ENCODE results near the gene CD109.

DNA sequence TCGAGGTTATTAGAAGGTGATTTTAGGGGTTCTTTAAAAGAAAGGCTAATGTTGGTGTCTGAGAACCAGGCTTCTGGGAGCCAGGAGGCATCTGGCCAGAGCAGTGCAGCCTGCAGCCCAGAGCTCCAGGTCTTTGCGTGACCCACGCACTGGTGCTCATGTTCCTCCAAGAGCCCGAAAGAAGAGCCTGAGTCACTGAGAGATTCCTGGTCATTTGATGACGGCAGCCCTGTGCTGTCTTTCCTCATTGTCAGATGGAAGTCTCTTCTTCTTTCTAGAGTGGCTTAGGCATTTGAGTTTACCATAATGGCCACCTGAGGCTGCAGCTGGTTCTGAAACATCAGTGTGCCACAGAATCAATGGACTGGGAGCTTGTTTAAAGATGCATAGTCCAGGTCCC lies 46.4 kb downstream of the CD109 start:
- TF ChIP-seq, protein P1, sequence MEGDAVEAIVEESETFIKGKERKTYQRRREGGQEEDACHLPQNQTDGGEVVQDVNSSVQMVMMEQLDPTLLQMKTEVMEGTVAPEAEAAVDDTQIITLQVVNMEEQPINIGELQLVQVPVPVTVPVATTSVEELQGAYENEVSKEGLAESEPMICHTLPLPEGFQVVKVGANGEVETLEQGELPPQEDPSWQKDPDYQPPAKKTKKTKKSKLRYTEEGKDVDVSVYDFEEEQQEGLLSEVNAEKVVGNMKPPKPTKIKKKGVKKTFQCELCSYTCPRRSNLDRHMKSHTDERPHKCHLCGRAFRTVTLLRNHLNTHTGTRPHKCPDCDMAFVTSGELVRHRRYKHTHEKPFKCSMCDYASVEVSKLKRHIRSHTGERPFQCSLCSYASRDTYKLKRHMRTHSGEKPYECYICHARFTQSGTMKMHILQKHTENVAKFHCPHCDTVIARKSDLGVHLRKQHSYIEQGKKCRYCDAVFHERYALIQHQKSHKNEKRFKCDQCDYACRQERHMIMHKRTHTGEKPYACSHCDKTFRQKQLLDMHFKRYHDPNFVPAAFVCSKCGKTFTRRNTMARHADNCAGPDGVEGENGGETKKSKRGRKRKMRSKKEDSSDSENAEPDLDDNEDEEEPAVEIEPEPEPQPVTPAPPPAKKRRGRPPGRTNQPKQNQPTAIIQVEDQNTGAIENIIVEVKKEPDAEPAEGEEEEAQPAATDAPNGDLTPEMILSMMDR (conservative IDR thresholded peaks at IDR 0.05; ENCODE audit: low read depth, low read length) = no peak
- TF ChIP-seq MAFK (IDR thresholded peaks at IDR 0.05; ENCODE audit: low read depth, low read length) (no peak), POLR2A (IDR thresholded peaks at IDR 0.05; ENCODE audit: low read depth, low read length) (no peak), CEBPB (IDR thresholded peaks at IDR 0.05; ENCODE audit: low read depth, low read length) (no peak), RAD21 (IDR thresholded peaks at IDR 0.05; ENCODE audit: low read length) (no peak), RFX5 (IDR thresholded peaks at IDR 0.05; ENCODE audit: low read depth, low read length) (no peak), MAZ (IDR thresholded peaks at IDR 0.05; ENCODE audit: borderline replicate concordance, low read depth, low read length) (no peak)
- TF ChIP-seq, protein P2, sequence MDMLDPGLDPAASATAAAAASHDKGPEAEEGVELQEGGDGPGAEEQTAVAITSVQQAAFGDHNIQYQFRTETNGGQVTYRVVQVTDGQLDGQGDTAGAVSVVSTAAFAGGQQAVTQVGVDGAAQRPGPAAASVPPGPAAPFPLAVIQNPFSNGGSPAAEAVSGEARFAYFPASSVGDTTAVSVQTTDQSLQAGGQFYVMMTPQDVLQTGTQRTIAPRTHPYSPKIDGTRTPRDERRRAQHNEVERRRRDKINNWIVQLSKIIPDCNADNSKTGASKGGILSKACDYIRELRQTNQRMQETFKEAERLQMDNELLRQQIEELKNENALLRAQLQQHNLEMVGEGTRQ (IDR thresholded peaks at IDR 0.05; ENCODE audit: low read depth, low read length) = no peak

Data from IMR-90 (cell line).